HG03558 (cell line): ENCODE measurements around the gene SRP68.

Experiments
- ATAC-seq: cut with Tn5 transposase; IDR thresholded peaks from one replicate; pipeline ENCODE4 v1.9.1; 2021; ENCODE audit warnings: moderate number of reproducible peaks; ENCODE audit not compliant: unreplicated experiment; ENCODE audit errors: extremely low read depth

Gene SRP68

DNA sequence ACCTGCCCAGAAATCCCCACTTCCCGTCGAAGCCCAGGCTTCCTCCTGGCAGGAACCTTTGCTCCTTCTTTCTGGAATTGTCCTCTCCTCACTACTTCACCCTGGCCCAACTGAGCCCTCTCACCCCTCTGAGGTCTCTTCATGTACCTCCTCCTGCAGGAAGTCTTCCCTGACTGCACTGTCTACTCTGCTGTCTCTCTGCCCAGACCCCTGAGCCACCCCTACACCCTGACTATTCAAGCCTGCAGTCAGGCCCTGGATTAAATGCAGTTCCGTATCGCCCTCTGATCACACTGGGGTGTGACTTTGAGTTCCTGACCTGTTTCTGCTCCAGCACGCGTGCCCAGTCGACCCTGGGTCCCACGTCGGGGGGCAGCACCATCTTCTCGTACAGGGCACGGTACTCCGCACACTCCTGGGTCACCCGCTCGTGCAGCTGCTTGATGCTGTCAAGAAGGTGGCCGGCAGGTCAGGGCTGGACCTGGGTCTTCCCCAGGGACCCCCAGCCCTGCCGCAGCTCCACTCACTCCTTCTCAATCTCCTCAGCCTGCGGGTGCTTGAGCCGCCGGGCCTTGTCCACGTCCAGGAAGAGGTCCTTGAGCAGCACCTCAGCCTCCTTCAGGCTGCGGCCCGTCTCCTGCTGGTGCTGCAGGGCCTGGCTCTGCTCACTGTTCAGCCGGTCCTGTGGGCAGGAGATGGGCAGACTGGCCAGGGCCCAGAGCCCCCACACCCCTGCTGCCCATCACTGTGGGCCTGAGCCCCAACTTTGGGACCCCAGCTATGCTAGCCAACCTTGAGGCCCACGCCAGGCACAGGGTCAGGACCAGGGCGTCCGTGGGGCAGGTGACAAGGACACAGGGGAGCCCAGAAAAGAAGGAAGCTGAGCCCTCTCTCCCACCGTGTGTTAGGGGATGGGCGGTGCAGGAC is 49.1 kb downstream of the SRP68 start:
- ATAC-seq: no peak

GRCh38 chr17:76022285-76022684 is 50.0 kb downstream of the SRP68 start:
- no peak for ATAC-seq

DNA sequence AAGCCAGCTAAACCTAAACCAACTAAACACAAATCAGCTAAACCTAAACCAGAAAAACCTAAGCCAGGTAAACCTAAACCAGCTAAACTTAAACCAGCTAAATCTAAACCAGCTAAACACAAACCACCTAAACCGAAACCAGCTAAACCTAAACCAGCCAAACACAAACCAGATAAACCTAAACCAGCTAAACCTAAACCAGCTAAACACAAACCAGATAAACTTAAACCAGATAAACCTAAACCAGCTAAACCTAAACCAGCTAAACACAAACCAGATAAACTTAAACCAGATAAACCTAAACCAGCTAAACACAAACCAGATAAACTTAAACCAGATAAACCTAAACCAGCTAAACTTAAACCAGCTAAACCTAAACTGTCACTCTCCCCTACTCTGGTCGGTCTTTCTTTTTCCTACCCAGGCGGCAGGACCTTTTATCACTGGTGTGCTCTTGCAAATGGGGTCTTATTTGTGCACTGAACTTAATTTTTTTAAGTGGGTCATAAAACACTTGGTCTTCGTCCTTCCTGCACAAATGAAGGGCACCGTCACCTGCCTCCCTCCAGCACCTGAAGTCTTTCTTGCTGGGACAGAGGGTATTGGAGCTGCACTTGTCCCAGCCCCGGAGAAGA is 52.4 kb downstream of the SRP68 start:
- no peak for ATAC-seq

DNA sequence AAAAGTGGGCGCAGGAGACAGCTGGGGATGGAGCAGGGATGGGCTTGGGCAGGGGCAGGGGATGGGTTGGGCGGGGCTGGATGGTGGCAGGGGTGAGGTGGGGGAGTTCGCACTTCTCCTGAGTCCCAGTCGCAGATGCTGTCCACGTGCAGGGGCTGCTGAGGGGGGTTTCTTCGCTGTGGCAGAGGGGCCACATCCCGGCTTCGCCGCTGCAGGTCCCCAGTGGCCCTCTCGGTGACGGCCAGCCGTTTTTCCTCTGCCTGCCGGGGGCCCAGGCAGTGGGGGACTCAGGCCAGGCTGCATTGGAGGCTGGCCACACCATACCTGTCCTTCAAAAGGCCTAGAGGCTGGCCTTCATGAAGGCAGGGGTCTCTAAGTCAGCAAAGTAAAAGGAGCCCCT is 53.5 kb downstream of the SRP68 start:
- ATAC-seq: no peak

GRCh38 chr17:76018340-76018680 is 54.0 kb downstream of the SRP68 start:
- no peak for ATAC-seq

DNA sequence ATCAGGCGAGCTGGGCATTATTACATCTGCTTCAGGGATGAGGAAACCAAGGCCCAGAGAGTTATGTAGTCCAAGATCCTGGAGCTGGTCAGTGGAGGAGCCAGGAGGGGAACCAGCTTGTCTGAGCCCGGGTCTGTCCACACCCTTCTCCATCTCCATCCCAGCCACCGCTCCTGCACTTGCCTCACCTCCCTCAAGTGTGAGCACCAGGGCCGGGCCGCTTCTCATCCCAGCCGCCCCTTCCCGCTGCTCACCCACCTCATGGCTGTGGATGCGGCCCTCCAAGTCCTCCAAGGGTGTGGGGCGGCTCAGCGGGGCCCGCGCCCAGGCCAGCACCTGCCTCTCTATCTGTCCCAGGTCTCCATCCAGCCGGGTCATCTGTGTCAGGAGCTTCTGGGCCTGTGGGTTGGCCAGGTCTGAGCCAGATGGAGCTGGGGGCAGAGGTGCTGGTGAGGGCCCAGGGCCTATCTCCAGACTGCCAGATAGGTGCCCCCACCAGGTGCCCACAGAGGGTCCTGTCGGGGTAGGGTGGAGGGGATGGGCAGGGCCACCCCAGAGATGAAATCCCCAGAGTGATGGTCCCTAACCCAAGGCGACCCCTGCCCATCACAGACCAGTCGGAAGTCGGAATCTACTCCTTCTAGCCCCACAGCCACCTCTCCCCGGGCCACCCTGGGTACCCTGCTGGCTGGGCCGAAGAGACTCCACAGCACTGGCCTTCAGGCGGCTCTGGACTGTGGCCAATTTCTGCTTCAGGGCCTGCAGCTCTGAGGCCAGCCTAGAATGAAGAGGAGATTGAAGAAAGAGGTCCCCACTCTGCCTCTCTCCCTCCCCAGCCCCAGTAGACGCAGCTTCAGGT is 54.6 kb downstream of the SRP68 start:
- no peak for ATAC-seq

DNA sequence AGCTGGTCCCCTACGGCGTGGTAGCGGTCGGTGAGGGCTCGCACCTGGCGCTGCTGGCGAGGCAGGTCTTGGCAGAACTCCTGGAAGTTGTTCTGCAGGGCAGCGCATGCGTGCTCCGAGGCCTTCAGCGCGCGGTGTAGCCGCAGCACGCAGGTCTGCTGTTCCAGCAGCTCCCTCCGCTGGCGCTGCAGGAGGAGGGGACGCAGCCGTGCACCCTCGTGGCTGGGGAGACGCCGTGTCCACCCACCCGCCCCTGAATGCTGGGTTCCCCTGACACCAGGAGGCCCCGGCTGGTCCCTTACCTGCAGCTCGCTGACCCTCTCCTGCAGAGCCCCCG is 57.4 kb downstream of the SRP68 start:
- no peak for ATAC-seq

GRCh38 chr17:76014100-76014924 is 58.0 kb downstream of the SRP68 start:
- no peak for ATAC-seq

DNA sequence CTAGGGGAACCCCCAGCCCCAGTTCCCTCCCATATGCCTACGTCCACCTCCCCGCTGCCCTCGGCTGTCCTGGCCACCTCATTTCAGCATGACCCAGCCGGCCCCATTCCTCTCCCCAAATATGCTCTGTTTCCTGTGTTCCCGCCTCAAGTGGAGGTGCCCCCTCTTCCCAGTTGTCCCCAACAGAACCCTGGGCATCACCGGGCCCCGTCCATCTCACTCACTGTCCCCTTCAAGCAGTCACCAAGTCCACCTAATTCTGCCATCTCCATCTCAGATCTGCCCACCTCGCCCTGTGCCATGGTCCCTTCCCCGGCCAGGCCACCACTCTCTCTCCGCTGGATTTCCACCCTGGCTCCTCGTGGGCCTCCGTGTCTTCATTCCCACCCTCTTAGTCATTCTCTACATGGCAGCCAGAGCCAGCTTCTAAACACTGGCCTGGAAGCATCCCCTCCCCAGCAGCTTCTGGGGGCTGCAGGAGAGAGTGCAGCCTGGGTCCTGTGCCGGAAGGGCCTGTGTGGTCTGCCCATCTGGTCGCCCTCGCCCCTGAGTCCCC is 58.9 kb downstream of the SRP68 start:
- ATAC-seq: no peak

DNA sequence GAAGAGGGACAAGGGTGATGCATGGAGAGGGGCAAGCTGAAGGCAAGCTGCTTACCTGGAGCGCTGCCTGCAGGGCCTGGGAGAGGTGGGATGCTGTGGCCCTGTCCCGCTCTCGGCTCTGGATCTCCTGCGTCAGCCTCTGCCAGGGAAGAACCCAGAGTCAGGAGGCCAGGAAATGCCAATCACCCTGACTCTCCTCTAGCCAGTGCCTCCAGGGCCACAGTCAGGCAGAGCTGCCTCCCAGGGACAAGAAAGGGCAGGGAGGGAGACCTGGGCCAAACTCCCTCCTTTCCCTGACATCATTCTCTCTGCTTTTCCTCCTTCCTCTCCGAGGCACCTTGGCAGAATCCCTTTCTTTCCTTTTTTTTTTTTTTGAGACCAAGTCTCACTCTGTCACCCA is 60.4 kb downstream of the SRP68 start:
- no peak for ATAC-seq

DNA sequence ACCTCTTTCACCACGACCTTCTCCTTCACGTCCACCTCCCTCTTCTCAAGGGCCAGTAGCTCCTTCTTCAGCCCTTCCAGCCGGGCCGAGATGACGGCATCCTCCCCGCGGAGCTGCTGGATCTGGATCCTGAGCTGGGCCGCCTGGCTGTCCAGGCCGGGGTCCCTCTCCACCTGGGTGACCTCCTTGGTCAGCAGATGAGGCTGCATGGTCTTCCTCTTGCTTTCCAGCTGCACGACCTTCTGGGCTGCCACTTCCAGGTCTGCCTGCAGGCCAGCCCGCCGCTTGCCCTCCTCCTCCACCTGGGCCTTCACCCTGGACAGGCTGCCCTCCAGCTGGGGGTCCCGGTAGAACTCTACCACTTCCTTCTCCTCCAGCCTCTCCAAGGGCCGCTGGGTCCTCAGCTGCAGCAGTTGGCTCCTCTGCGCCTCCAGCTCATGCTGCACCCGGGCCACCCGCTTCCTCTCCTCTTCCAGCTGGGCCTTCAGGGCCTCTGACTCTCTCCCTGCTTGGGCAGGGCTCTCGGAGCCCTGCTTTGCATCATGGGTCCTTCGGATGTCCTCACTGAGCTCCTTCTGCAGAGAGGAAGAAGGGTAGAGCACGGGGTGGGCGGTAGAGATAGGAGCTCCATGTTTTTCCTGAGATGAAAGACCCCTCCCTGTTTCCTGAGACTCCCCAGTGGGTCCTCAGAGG is 62.2 kb downstream of the SRP68 start:
- no peak for ATAC-seq

- ATAC-seq: no peak
These were observed 62.9 kb downstream of the SRP68 start for GRCh38 chr17:76009447-76009846.

- ATAC-seq: no peak
These were observed 63.5 kb downstream of the SRP68 start for GRCh38 chr17:76008630-76009425.

DNA sequence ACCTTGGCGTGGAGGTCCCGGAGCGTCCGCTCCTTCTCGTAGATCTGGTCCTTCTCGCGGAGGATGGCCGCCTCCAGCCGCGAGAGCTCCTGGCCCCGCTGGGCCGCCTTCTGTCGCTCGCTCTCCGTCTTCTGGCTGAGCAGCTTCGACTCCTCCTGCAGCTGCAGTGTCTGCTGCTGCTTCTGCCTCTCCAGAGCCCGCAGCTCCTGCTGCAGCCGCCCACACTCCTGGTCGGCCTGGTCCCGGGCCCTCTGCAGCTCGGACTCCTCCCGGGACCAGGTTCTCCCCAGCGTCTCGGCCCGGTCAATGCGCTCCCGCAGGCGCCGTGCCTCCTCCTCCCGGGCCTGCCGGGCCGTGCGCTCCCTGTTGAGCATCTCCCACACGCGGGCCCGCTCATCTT is 64.1 kb downstream of the SRP68 start:
- ATAC-seq: no peak

DNA sequence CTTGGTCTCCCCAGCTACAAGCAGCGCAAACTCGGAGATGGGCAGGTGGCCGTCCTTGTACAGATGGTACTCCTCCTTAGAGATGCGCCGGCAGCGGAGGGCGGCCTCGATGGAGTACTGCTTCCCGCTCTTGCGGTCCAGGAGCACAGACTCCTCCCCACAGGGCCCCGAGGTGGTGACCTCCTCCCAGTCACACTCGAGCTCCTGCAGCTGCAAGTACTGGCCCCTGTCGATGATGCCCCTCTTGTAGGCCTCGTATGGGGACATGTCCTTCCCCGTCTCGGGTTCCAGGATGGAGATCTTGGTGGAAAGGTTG is 64.5 kb downstream of the SRP68 start:
- no peak for ATAC-seq

GRCh38 chr17:76007131-76007849 is 65.0 kb downstream of the SRP68 start:
- ATAC-seq: no peak

DNA sequence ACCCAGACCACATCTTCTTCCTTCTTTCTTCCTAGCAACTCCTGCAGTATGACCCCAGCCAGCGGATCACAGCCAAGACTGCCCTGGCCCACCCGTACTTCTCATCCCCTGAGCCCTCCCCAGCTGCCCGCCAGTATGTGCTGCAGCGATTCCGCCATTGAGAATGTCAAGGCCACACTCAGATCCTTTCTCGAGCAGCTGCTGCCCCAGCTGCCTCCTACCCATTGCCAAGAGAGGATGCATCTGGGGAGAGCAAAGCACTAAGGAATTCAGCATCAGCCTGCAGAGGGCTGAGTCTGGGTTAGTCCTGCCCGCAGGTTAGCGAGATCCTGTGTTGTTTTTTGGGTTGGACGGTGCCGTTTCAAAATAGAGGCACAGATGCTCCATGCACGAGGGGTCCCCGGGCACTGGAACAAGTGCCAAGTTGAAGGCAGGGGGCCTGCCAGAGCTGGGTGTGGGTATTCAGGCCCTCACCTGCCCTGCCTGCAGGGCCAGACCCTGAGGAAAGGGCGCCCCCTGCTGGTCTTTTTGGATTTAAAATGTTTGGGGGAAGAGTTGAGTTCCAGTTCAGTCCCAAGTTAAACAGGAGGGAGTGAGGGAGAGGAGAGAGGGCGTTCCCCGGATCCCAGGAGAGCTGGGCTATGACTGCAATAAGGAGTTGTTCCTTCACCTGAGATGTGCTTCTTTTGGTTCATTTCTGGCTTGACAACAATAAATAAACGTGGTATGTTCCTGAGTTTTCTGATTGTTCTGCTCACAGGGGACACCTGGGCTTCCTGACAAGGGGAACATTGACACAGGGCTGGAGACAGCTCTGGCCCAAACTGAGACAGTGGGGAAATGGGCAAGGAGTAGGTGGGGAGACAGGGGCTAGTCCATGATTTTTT is 66.8 kb downstream of the SRP68 start:
- ATAC-seq: no peak
